ENCODE measurements around the gene DFFB. TPM values are rescaled to one million over a fixed set of nuclear protein-coding genes. Genes with fewer than 3 reads are reported as not detected.

Gene DFFB
- total RNA-seq, 1 donor from 2014 or later: 10.6 TPM

GRCh38 chr1:3852711-3853485, 4.4 kb upstream of the DFFB start:
- ATAC-seq (no peak), DNase-seq (peak; percentile 22)
- no peaks in the 10 kb centered on the region for H3K27me3 ChIP-seq (ENCODE audit: low read depth)

GRCh38 chr1:3857791-3858129, 484 bp downstream of the DFFB start:
- Histone ChIP-seq H3K9me3 (no peaks in the 10 kb centered on the region), H3K27me3 (ENCODE audit: low read depth) (no peaks in the 10 kb centered on the region), H3K36me3 (no peaks in the 10 kb centered on the region), H3K4me1 (peaks cover 24% of the 10 kb centered on the region), H3K27ac (peak overlapping the region; percentile 85), H3K4me3 (peak overlapping the region; percentile 95)
- intact Hi-C loops (cut with DNase I): no loop called here
- ATAC-seq: peak; percentile 2 to 16
- no peak for TF ChIP-seq CTCF (IDR thresholded peaks at IDR 0.05)
- DNase-seq: no peak

More at GRCh38 chr1:3852711-3853485, 4.4 kb upstream of the DFFB start:
- no peak overlapping the region for H3K27ac ChIP-seq
- intact Hi-C loops (cut with DNase I): no loop called here
- H3K36me3 ChIP-seq: peaks cover 42% of the 10 kb centered on the region
- no peak overlapping the region for H3K4me3 ChIP-seq
- no peaks in the 10 kb centered on the region for H3K9me3 ChIP-seq
- H3K4me1 ChIP-seq: peaks cover 15% of the 10 kb centered on the region
- no peak for TF ChIP-seq CTCF (IDR thresholded peaks at IDR 0.05)

GRCh38 chr1:3858231-3858981, 1.1 kb downstream of the DFFB start:
- Histone ChIP-seq H3K4me1 (peaks cover 24% of the 10 kb centered on the region), H3K36me3 (no peaks in the 10 kb centered on the region), H3K27ac (no peak overlapping the region), H3K27me3 (ENCODE audit: low read depth) (no peaks in the 10 kb centered on the region), H3K9me3 (no peaks in the 10 kb centered on the region), H3K4me3 (peak overlapping the region; percentile 95)
- no peak for ATAC-seq
- TF ChIP-seq CTCF (IDR thresholded peaks at IDR 0.05): no peak
- intact Hi-C loops (cut with DNase I): no loop called here
- DNase-seq: peak; percentile 51

GRCh38 chr1:3863231-3863935, 6.1 kb downstream of the DFFB start:
- intact Hi-C loops (cut with DNase I): no loop called here
- Histone ChIP-seq H3K4me1 (peaks cover 4% of the 10 kb centered on the region), H3K27me3 (ENCODE audit: low read depth) (no peaks in the 10 kb centered on the region), H3K4me3 (no peak overlapping the region), H3K27ac (no peak overlapping the region), H3K9me3 (no peaks in the 10 kb centered on the region), H3K36me3 (peaks cover 21% of the 10 kb centered on the region)
- no peak for TF ChIP-seq CTCF (IDR thresholded peaks at IDR 0.05)
- DNase-seq (peak; percentile 20), ATAC-seq (no peak)

GRCh38 chr1:3864884-3865283, 7.6 kb downstream of the DFFB start:
- H3K36me3 ChIP-seq: peaks cover 33% of the 10 kb centered on the region
- no peak for DNase-seq
- H3K4me3 ChIP-seq: no peak overlapping the region
- no peaks in the 10 kb centered on the region for H3K9me3 ChIP-seq
- H3K4me1 ChIP-seq: no peaks in the 10 kb centered on the region
- ATAC-seq: no peak
- no peak for TF ChIP-seq CTCF (IDR thresholded peaks at IDR 0.05)
- H3K27ac ChIP-seq: no peak overlapping the region
- no peaks in the 10 kb centered on the region for H3K27me3 ChIP-seq (ENCODE audit: low read depth)
- intact Hi-C loops (cut with DNase I): no loop called here
